ENCODE results near the gene RAPGEF3.

RAPGEF3 gene

GRCh38 chr12:47742253-47742825 is 16.3 kb downstream of the RAPGEF3 start:
- Histone ChIP-seq H3K4me3 (no peak overlapping the region), H3K27ac (no peak overlapping the region)
- TF ChIP-seq, protein P1, sequence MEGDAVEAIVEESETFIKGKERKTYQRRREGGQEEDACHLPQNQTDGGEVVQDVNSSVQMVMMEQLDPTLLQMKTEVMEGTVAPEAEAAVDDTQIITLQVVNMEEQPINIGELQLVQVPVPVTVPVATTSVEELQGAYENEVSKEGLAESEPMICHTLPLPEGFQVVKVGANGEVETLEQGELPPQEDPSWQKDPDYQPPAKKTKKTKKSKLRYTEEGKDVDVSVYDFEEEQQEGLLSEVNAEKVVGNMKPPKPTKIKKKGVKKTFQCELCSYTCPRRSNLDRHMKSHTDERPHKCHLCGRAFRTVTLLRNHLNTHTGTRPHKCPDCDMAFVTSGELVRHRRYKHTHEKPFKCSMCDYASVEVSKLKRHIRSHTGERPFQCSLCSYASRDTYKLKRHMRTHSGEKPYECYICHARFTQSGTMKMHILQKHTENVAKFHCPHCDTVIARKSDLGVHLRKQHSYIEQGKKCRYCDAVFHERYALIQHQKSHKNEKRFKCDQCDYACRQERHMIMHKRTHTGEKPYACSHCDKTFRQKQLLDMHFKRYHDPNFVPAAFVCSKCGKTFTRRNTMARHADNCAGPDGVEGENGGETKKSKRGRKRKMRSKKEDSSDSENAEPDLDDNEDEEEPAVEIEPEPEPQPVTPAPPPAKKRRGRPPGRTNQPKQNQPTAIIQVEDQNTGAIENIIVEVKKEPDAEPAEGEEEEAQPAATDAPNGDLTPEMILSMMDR (IDR thresholded peaks at IDR 0.05), result peak; percentile 86
- no peak for DNase-seq (ENCODE audit: low spot score)

DNA sequence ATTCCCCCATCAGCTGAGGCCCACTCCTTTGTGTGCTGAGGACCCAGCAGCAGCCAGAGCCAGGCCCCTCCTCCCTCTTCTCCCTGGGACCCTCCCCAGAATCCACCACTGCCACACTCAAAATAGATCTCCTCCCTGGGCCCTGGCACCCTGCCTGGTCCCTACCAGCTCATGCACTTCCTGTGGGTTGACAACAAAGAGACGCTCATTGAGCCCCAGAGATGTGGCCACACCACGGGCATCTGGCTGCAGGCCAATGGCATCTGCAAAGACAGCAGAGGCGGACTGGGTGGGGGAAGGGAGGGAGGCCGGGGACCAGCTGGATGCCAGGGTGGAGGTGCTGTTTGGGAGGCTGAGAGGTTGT is 17.4 kb downstream of the RAPGEF3 start:
- TF ChIP-seq, protein P1 (IDR thresholded peaks at IDR 0.05), result no peak
- Histone ChIP-seq H3K4me3 (no peak overlapping the region), H3K27ac (peak overlapping the region in 1 of 2 donors; percentile 60)
- DNase-seq (ENCODE audit: low spot score), result no peak

DNA sequence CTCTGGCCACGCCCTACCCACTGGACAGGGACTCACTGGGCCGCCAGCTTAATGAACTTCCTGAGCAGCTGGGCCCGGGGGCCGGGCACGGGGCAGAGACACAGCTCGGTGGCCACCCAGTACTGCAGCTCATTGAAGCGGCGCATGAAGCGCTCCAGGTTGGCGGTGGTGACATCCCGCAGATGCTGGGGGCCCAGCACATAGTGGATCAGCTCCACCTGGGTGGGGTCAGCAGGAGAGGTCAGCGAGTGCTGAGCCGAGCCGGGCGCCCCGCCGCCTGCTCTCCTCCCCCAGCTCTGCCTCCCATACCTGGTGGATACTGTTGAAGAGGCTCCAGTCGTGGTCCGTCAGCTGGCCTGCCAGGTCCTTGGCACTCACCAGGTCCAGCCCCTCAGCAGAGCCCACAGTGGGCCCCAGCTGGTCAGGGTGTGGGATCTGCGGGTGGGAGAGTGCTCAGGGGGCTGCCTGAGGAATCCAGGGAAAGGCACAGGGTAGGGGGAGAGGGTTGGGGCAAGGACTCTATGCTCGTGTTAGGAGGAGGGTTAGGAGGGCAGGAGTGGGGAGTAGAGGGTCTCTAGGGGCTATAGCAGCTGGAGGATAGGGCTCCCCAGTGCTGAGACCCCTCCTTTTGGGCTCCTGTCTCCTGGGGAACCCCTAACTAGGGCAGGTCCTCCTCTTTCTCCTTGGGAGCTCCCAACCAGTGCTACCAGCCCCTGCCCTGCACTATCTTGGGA is 17.9 kb downstream of the RAPGEF3 start:
- TF ChIP-seq, protein P1 (IDR thresholded peaks at IDR 0.05), result no peak
- Histone ChIP-seq H3K27ac (peak overlapping the region in 1 of 2 donors; percentile 60), H3K4me3 (no peak overlapping the region)
- no peak for DNase-seq (ENCODE audit: low spot score)

DNA sequence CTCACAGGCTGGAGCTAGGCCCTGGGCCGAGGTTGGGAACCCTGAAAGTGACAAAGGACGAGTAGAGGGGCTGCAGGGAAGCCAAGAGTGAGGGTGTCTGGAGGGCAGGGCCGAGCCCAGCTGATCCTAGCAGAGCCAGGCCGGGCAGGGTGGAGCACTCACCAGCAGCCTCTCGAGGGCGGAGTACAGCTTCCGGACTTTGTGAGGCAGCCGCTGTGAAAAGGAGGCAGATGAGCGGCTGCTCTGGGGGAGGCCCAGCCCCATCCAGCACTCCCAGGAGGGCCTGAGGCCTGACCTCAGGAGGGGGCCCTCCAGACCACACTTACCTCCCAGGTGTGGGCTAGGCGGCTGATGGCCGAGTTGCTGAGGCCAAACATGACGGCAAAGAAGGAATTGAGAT is 18.7 kb downstream of the RAPGEF3 start:
- TF ChIP-seq, protein P1 (IDR thresholded peaks at IDR 0.05), result no peak
- Histone ChIP-seq H3K4me3 (no peak overlapping the region), H3K27ac (peak overlapping the region in 1 of 2 donors; percentile 60)
- DNase-seq (ENCODE audit: low spot score), result no peak

DNA sequence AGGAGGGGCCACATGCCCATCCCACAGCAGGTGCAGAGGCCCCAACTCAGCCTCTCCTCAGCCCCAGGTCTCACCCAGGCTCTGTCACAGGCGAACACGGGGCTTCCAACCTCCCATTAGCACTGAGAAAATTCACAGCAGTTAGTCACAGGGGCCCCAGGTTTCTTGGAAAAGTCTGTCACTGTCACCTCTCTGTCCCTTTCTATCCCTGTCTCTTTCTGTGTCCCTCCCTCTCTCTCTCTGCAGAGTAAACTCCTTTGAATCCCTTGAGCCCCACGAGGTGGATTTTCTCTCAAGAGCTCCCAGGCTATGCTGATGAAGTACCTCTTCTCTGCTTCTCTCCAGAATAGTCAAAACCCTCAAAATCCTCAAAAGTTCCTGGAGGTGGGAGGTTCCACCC is 19.4 kb downstream of the RAPGEF3 start:
- no peak for DNase-seq (ENCODE audit: low spot score)
- H3K4me3 ChIP-seq, result no peak overlapping the region
- H3K27ac ChIP-seq, result peak overlapping the region in 1 of 2 donors; percentile 92
- TF ChIP-seq, protein P1 (IDR thresholded peaks at IDR 0.05), result no peak

DNA sequence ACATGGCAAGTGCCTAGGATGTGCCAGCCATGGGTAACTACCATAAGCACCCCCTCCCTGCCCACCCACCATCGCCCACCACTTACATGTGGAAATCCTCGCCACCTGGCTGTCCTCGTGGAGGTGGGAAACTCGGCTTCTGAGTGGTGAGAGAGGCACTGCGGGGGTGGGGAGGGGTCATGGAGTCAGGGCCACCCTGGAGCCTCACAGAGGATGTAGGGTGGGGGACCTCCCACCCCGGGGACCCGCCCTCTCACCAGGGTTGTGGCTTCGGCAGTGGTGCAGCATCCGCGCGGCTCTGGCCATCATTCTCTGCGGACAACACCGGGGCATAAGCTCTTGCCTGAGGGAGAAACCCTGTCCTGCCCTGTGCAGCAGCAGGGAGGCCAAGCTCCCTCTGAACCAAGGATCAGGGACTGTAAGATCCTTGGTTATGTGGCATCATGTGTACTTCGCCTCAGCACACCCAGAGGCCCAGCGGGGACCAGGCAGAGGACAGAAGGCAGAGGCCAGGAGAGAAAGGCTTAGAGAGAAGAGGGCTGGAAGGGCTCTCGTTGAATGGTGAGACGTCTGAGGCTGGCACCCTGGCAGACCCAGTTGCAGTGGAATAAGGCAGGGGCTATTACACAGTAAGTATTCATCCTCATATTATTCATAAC is 20.6 kb downstream of the RAPGEF3 start:
- TF ChIP-seq, protein P1 (IDR thresholded peaks at IDR 0.05), result no peak
- peak overlapping the region; percentile 29 for H3K4me3 ChIP-seq
- peak overlapping the region; percentile 78 to 92 for H3K27ac ChIP-seq
- no peak for DNase-seq (ENCODE audit: low spot score)

Data from coronary artery (tissue), 2 donors.